ENCODE results near the gene CAMK1D.

The CAMK1D gene

DNA sequence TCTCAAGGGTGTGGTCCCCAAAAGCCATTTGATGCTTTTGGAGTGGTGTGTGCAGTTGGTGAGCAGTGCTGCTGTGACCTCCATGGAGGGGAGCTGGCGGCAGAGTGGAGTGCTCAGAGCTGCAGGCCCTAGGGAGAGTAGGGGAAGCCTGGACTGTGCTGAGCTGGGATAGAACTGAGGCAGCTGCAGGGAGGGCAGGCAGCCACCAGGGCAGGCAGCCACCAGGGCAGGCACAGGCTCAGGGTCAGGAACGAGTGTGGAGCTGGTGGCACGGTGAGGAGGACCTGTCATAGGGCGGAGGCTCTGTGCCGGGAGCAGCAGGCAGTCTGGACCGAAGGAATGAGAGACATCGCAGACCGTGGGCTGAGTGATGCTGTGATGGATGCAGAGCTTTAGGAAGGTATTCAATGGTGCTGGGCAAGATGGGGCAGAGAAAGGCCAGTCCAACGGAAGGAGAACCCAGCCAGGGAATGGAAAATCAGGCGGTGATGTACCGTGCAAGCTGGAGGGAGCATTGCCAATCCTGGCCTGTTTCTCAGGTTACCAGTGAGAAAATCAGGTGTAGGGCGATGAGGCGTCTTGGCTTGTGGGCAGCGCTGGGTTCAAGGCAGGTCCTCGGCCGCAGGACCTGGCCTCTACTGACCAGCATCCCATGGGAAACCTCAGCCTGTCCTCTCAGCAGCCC lies 152.6 kb downstream of the CAMK1D start:
- no peak for DNase-seq

DNA sequence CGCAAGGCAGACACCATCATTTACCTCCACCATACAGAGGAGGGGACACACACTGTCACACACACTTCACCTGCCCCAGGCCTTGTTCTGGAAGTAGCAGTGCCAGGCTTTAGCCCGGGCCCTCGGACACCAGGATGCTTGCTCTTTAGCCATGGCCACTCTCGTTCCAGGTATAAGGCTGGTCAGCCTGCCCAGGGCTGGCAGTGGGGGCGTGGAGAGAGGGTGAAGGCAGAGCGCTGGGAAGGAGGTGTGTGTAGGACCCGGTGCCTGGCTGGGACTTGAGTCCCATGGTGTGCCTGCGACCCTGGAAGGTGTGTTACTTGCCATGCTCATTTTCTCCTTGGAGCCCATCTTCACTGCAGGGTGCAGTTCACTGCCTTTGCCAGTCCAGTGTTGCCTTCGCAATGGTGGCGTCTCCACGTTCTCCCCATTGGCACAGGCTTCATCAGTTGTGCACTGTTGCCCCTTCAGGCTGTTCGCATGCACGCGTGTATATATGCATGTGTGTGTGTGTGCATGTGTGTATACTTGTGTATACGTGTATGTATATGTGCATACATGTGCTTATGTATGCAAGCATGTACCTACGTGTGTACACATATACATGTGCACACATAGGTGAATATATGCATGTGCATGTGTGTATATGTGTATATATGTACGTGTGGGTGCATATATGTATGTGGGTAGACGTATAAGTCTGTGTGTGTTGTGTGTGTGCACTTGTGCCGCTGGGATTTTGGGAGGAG lies 153.4 kb downstream of the CAMK1D start:
- no peak for DNase-seq

DNA sequence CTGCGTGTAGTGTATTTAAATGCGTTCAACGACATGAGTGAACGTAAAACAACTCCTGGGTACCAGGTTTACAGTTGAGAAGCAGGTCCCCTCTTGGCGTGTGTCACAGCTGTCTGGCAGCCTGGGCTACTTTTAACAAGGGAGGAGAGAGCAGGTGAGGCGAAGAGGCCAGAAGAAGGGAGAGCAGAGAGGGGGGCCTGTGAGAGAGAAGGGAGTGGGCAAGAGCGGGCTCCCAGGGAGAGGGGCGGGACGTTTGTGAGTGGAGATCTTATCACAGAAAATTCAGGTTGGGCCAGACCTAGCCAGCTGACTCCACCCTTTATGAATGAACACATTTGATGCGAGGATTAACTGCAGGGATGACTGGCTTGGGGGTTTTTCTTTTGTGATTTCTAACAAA lies 154.0 kb downstream of the CAMK1D start:
- peak; percentile 72 for DNase-seq

DNA sequence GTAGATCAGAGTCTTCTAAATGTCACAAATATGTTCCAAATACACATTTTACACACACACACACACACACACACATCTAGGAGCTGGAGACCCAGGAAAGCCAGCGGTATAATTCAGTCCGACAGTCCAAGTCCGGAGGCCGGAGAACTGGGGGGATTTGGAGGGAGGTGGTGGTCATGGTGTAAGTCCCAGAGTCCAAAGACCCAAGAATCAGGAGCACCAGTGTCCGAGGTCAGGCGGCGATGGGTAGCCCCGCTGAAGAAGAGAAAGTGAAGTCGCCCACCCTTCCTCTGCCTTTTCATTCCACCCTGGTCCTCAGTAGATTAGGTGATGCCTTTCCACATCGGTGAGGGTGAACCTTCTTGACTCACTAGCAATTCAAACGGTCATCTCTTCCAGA lies 154.8 kb downstream of the CAMK1D start:
- DNase-seq = no peak

DNA sequence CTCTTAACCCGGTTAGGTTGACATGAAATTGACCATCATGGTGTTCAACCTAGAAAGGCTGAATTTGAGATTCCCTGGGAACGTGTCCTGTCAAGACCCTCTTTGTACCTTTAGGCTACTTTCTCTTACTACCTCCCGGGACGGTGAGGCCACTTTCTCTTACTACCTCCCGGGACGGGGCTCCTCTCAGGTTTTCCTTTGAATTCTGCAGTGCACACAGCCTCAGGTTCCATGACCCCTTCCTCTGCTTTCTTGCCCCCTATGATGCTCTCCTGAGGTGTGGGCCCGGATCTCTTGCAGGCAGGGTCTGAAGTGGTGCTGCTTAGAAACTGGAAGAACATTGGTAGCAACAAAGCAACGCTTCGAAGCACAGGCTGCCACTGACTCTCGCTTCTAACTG lies 155.3 kb downstream of the CAMK1D start:
- DNase-seq = no peak

DNA sequence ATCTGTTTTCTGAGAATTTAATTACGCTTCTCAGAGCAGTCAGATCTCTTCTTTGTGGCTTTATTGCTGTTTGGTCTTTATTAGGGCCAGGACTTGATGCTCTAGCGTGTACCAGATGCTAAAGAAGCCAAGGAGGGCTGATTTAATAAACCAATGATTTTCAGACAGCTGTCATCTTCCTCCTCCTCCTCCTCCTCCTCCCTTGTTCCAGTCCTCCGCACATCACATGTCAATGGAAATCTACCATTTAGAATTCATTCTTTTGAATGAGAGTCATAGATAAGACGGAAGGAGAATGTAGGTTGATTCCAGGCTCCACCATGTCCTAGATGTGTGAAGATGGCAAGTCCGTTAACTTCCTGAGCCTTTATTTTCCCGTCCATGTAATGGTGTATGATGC lies 156.3 kb downstream of the CAMK1D start:
- no peak for DNase-seq

DNA sequence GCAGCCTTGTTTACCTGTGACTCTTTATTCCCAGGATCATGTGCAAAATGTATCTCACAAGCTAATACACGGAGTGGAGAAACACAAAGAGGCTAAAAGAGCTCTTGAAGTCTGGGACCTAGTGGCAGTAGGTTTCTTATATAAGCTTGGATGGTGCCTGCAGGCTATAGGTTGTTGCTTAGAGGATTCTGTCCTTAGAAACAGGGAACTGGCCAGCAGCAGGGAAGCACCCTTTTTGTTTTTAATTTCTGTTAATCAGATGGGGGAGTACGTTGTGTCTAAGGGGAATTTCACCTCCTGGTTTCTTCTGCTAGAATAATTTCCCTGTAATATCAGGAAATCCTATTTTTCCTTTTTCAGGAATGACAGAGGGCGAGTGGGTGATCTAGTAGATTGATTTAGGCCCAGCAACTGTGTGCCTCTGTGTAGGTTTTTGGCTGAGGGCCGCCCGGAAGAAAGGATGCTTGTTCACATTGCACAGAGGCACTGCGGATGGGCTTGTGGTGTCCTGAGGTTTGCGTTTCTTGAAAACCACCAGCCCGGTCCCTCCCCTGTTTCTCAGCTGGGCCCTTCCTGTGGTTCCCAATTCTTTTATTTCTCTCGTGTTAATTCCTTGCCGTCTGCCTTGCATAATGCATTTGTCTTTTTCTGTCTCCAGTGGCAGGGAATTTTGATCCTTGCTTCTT lies 158.0 kb downstream of the CAMK1D start:
- DNase-seq = no peak

DNA sequence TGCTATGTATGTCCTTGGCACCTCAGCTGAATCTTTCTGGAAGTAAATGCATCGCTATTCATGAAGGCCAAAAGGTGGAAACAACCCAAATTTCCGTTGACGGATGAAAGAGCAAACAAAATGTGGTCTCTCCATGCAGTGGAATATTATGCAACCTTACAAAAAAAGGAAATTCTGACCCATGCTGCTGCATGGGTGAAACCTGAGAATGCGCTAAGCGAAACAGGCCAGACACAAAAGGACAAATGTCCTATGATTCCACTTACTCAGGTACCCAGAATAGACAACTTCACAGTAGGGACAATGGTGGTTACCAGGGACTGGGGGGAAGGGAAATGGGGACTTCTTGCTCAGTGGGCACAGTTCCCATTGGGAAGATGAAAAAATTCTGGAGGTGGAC lies 158.8 kb downstream of the CAMK1D start:
- no peak for DNase-seq

DNA sequence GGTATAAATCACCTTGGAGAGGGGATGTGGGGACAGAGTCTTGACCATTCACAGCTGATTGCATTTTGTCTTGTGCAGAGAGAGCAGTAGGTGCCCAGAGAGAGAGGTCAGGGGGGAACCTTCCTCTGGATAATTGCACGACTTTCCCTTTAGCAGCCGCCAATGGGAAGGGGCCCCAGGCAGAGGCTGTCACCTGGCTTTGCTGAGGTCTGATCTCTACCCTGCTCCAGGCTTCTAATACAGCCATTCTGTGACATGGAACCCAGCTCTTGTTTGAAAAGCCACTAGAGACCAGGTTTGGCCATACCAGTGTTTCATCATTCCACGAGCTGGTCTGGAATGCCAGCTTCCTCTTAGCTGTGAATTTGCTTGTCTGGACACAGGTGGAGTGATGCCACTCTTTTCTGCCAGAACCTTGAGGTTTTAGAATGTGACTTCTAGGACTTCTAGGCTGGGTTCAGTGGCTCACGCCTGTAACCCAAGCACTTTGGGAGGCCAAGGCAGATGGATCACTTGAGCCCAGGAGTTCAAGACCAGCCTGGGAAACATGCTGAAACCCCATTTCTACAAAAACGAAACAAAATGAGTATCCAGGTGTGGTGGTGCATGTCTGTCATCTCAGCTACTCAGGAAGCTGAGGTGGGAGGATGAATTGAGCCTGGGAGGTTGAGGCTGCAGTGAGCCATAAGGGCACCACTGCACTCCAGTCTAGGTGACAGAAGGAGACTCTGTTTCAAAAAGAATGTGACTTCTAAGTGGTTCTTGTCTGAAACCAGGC lies 159.9 kb downstream of the CAMK1D start:
- no peak for DNase-seq

DNA sequence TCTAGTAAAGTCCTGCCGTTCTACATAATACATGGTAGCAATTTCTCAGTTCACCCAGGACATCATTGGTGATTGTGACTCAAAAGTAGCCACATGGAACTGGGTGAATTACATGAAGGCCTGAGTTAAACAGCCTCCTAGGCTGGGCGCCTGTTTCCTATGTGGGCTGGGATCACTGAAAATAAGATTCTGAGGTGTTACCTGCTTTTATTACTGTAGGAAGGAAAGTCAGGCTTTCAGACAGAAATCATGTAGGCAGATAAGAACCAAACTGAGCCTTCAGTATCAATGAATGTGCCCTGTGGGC lies 160.4 kb downstream of the CAMK1D start:
- DNase-seq = no peak

DNA sequence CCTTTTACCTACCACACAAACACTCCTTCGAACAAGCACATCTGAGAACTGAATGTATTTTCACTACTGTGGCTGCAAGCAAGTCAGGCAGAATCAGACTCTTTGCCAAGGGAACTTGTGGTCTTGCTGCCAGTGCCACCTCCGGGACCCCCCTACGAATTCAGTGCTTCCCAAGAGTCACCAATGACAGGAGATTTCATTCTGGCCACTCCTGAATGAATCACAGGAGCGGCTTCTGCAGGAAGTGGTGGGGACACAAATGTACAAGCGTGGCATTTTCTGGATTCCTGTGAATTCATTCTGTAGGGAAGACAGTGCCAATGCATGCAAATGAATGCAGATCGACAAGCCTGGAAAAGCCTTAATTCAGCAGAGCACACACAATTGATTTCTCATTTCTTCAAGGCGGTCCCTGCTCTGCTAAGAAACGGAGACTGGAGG lies 161.2 kb downstream of the CAMK1D start:
- no peak for DNase-seq

DNA sequence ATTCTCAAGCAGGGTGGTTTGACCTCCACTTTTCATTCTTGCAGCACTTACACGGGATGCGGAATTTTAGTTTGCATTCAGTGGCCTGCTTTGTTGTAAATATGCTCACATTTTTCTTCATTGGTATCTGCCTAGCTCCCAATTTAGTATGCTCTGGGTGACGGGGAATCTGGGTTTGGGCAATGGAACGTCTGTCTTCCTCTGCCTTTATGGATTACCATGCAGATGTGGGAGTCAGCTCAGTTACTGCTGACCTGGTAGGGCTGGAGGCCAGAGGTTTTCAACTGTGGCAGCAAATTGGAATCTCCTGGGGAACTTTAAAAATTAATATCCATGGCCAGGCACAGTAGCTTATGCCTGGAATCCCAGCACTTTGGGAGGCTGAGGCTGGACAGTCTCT lies 161.6 kb downstream of the CAMK1D start:
- no peak for DNase-seq

DNA sequence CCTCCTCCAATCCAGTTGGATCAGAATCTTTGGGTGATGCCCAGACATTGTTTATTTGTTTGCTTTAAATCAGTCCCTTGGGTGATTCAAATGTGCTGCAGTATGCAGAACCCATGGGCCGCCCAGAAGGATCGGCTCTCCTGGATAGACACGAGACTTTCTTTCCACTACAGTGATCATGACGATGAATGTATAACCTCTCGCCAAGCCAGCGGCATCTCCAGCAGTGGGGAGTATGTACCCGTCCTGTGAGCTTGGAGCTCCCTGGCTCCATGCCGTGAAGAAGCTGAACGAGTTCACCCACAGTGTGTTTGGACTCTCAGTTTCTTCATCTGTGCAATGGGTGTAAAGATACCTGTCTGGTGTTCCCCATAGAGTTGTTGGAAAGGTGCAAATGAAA lies 162.3 kb downstream of the CAMK1D start:
- no peak for DNase-seq

DNA sequence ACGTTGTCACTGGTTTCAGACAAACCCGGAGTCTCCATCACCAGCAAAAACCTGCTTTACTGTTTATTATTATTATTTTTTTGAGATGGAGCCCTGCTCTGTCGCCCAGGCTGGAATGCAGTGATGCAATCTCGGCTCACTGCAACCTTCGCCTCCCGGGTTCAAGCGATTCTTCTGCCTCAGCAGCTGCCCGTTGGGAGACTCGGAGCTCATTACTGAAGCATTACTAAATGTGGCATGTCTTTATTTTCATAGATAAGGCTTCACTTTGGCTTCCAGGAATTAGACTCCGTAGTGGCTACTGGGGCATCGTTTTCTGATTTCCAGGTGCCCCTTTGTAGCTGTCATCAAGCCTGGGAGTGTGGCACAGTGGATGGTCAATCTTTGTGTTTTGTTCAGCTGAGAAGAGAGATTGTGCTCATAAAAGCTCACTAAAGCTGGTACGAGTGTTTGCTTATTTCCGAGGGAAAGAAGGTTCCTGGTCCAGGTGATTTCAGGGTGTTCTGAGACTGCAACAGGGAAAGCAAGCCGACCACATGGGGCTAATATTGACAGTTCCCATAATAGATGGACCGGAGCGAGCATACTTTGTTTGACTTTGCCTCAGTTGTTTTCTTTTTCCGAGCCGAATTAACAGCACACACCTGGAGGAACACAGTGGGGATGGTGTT lies 163.1 kb downstream of the CAMK1D start:
- DNase-seq = peak; percentile 96

DNA sequence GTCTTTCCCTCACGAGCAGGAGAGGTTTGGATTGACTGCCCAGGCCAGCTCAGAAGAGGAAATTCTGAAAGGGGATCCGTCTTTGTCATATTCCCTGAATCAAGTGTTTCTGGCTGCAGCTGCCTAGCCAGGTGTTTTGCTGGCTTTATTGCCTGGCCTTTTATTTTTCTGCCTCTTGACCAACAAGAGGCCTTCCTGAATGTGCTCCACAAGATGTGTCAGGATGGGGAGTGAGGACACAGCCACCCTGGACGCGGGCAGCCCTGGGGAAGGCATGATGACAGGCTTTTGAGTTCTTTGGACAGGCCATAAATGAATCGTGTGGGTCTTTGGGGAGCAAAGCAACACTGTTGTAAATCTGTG lies 163.6 kb downstream of the CAMK1D start:
- DNase-seq = peak; percentile 72

DNA sequence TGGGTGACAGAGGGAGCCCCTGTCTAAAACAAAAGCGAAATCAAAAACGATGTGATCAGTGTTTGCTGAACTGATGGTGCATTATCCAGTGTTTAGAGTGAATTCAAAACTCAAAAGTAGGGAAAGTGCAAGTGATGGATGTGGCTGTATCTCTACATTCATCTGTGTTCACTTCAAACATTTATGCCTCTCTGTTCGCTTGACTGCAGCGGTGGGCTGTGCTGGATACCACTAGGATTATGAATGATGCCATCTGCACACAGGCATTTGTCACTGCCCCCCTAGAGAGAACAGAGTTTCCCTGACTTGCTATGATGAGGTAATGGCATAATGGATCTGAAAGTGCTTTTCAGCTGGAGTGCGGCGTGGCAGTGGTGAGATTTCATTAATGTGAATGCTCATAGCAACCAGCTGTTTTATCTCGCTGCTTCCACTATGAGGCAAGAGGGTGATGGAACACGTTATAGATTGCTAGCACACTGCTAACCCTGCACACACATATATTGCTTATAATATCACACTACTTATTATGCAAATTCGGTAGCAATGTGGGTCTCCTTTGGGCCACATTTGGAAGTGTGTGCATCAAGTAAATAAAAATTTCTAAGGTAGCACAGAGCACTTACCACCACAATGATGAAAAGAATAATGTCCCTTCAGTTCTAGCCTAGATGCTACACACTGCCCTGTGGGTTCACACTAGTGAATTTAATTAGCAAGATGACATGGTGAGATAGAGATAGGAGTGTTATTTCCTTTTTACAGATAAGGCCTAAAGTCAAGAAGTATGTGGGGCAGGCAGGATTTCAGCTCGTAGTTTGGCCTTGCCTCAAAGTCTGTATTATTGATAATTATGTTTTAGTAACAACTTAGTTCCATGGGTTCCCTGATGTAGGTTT lies 164.7 kb downstream of the CAMK1D start:
- DNase-seq = peak; percentile 58

DNA sequence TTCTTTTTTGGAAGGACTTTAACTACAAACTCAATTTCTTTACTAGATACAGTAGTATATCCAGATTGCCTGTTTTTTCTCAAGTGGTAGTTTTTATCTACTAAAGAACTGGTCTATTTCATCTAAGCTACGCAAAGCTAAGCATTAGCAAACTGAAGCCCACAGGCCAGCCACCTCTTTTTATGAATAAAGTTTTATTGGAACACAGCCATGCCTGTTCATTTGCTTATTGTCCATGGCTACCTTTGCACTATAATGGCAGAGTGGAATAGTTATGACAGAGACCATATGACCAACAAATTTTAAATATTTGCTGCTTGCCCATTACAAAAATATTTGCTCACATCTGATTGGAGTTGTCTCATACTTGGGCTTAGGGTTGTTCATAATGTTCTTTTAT lies 168.7 kb downstream of the CAMK1D start:
- DNase-seq = no peak

DNA sequence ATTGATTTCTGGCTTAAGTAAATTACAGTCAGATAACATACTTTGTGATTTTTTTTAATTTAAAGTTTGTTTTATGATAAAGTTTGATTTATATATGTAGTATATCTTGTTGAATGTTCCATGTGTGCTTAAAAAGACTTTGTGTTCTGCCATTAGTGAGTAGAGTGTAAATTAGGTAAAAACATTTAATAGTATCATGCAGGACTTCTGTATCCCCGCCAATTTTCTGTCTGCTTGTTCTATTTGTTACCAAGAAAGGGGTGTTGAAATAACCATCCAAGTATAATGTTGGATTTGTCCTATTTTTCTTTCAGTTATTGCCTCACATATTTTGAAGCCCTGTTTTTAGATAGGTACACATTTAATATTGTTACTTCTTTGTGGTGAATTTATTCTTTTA lies 172.1 kb downstream of the CAMK1D start:
- DNase-seq = no peak

DNA sequence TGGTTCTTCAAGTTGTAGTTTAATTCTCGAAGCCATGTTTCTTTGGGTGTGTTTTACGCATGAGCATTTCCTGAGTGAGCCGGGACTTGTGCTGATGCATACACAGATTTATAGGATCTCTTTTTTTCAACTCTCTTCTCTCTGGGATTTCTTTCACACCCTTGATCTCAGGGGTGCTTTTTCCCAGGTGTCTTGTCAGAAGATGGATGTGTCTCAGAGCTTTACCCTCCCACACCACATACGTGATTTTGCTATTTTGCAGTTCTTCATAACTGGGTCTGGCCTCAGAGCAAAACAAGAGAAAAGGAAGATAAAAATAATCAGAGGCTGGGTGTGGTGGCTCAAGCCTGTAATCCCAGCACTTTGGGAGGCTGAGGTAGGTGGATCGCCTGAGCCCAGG lies 177.0 kb downstream of the CAMK1D start:
- no peak for DNase-seq

DNA sequence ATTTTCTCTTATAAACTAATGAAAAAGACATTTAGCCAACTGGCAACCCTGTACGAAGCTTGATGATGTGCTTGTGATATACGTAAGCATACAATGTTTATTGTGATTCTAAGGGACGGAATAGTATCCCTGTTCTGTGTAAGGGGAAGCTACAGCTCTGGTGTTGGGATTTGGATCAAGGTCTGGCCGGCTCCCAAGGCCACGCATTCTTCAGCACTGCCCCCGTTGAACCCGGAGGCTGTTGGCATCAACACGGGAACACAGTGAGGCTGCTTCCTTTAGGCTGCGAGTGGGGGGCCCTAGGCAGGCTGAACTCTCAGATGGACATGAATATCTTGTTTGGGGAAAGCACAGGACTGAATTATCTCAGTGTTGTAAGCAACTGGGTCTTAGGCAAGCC lies 180.6 kb downstream of the CAMK1D start:
- no peak for DNase-seq

DNA sequence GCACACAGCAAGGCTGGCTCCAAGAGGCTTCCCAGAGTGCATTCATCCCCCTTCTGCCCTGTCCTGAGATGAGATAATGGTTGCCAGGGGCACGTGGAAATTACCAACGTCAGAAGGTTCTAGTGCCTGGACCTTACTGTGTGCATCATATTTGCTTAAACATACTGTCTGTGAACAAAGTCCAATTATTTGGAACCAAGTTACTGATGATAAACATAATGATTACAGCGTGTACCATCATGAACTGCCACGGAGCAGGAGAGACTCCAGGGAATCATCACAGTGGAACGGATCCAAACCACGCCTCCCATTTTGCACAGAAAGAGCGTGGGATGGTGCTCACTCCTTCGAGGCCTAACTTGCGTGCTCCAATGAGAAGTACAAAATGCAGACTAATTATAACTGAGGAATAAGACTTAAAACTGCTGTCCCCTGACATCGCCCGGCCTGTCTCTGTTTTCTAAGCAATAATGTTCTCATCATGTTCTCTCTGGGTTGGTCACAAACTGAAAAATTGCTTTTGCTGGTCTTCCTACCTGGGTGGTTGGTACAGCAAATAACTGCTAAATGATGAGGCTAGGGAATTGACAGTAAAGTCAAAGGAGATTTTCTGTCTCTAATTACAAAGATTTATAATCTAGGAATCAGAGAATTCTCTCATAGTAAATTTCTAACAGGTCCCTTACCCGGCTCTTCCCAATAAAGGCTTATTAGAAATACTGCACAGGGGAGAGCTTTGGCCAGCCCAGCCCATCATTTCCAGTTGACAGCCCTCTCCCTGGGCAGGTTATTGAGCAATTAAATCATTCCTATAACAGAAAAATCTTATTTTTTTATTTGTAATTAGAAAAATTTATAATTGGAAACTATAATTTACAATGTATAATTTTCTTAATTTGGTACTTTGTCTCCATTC lies 182.2 kb downstream of the CAMK1D start:
- DNase-seq = no peak
